Skeletal muscle satellite cell (primary cell): Measurements from ENCODE around the gene RUNDC3A.

Experiments used
- H3K27me3 ChIP-seq: 2 replicates; pipeline ENCODE4 v1.7.0; 2013; ENCODE audit warnings: low read length; ENCODE audit not compliant: control insufficient read depth, insufficient read depth
- H3K36me3 ChIP-seq: 2 replicates; pipeline ENCODE4 v1.7.0; 2013; ENCODE audit warnings: mild to moderate bottlenecking, control low read depth, low read length; ENCODE audit not compliant: insufficient read depth
- H3K4me1 ChIP-seq: 2 replicates; pipeline ENCODE4 v1.7.0; 2013; ENCODE audit warnings: low read length; ENCODE audit not compliant: control insufficient read depth, insufficient read depth
- H3K4me2 ChIP-seq: 2 replicates; pipeline ENCODE4 v1.7.0; 2013; ENCODE audit warnings: mild to moderate bottlenecking, low read length
- H3K4me3 ChIP-seq: 2 replicates; pipeline ENCODE4 v1.7.0; 2013; ENCODE audit warnings: low read length
- H3K9ac ChIP-seq: 2 replicates; pipeline ENCODE4 v1.7.0; 2013; ENCODE audit warnings: mild to moderate bottlenecking, low read depth, low read length, moderate library complexity
- H3K9me3 ChIP-seq: replicated peaks from 2 replicates; pipeline ENCODE4 v1.7.0; 2013; ENCODE audit warnings: mild to moderate bottlenecking, control low read depth, low read length

The RUNDC3A gene

GRCh38 chr17:44272321-44272951, 36.0 kb upstream of the RUNDC3A start:
- H3K27me3 ChIP-seq, result peaks cover 28% of the 10 kb centered on the region
- no peaks in the 10 kb centered on the region for H3K36me3 ChIP-seq
- H3K9ac ChIP-seq, result no peak overlapping the region
- no peak overlapping the region for H3K4me3 ChIP-seq
- H3K9me3 ChIP-seq, result no peaks in the 10 kb centered on the region
- H3K4me2 ChIP-seq, result no peak overlapping the region
- H3K4me1 ChIP-seq, result peaks cover 6% of the 10 kb centered on the region

DNA sequence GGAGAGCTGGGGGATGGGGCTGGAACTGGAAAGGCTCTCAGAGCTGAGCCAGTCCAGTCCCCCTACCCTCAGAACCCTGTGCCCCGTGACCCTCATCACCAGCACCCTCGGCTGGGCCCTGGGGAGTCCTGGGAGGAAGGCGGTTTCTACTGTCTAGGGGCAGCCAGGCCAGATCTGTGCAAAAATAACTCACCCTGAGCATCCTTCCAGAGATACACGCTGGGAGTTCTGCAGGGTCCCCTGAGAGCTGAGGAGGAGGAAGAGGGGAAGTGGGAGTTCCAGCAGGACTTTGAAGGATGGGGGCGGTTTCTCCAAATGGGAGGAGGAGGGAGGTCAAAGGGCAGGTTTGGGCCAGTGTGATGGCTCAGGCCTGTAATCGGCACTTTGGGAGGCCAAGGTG, 35.4 kb upstream of the RUNDC3A start:
- Histone ChIP-seq H3K4me3 (no peak overlapping the region), H3K4me2 (no peak overlapping the region), H3K9me3 (no peaks in the 10 kb centered on the region), H3K36me3 (no peaks in the 10 kb centered on the region), H3K9ac (no peak overlapping the region), H3K4me1 (peaks cover 6% of the 10 kb centered on the region), H3K27me3 (peaks cover 33% of the 10 kb centered on the region)

DNA sequence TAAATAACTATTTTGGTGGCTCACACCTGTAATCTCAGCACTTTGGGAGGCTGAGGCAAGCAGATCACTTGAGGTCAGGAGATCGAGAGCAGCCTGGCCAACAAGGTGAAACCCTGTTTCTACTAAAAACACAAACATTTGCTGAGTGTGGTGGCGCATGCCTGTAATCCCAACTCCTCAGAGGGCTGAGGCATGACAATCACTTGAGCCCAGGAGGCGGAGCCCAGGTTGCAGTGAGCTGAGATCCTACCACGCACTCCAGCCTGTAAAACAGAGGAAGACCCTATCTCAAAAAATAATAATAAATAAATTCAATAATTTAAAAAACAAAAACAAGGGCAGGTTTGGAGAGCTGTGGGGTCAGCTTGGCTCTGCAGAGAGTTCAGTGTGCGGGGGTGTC, 34.8 kb upstream of the RUNDC3A start:
- Histone ChIP-seq H3K9ac (no peak overlapping the region), H3K4me2 (no peak overlapping the region), H3K36me3 (no peaks in the 10 kb centered on the region), H3K4me3 (no peak overlapping the region), H3K27me3 (peaks cover 30% of the 10 kb centered on the region), H3K9me3 (no peaks in the 10 kb centered on the region), H3K4me1 (peaks cover 6% of the 10 kb centered on the region)

DNA sequence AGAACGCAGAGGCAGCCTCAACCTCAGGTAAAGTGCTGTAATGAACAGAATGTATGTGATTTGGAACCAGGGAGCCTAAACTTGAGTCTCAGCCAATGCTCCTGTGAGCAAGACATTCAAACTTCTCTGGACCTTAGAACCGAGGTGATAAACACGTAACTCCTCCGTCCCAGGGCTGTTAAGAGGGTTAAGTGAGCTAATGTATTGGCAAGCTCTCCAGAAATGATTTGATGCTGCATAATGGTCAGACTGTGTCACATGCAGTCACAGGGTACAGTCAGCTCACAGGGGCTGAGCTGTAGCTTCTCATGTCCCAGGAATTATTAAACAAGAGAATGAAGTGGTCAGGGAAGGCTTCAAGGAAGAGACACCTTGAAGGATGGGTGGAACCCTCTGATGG, 30.4 kb upstream of the RUNDC3A start:
- H3K9me3 ChIP-seq, result no peaks in the 10 kb centered on the region

DNA sequence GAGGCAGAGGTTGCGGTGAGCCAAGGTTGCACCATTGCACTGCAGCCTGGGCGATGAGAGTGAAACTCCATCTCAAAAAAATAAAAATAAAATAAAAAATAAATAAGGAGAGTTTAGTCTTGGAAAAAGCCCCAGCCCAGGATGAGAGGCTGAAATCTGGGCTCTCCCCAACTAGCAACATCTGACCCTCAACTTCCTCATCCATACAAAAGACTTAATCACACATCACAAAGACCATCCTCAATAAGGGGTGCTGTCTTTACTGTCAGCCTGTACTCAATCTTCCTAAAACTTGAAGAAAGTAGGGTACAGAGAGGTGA, 29.1 kb upstream of the RUNDC3A start:
- no peak overlapping the region for H3K9ac ChIP-seq

More for the DNA sequence above, 30.4 kb upstream of the RUNDC3A start:
- peaks cover 11% of the 10 kb centered on the region for H3K27me3 ChIP-seq
- peaks cover 14% of the 10 kb centered on the region for H3K4me1 ChIP-seq
- H3K36me3 ChIP-seq, result no peaks in the 10 kb centered on the region
- H3K4me2 ChIP-seq, result no peak overlapping the region
- no peak overlapping the region for H3K9ac ChIP-seq
- no peak overlapping the region for H3K4me3 ChIP-seq

GRCh38 chr17:44279666-44280391, 28.6 kb upstream of the RUNDC3A start:
- peaks cover 11% of the 10 kb centered on the region for H3K27me3 ChIP-seq
- no peaks in the 10 kb centered on the region for H3K36me3 ChIP-seq
- peaks cover 14% of the 10 kb centered on the region for H3K4me1 ChIP-seq
- no peak overlapping the region for H3K4me3 ChIP-seq
- no peak overlapping the region for H3K9ac ChIP-seq
- H3K9me3 ChIP-seq, result no peaks in the 10 kb centered on the region
- peak overlapping the region; percentile 56 for H3K4me2 ChIP-seq

More for the DNA sequence above, 29.1 kb upstream of the RUNDC3A start:
- H3K27me3 ChIP-seq, result peaks cover 11% of the 10 kb centered on the region
- peaks cover 14% of the 10 kb centered on the region for H3K4me1 ChIP-seq
- H3K9me3 ChIP-seq, result no peaks in the 10 kb centered on the region
- H3K4me3 ChIP-seq, result no peak overlapping the region
- peak overlapping the region; percentile 56 for H3K4me2 ChIP-seq
- no peaks in the 10 kb centered on the region for H3K36me3 ChIP-seq

- no peaks in the 10 kb centered on the region for H3K36me3 ChIP-seq
- H3K4me3 ChIP-seq, result no peak overlapping the region
- H3K4me1 ChIP-seq, result peaks cover 14% of the 10 kb centered on the region
- no peak overlapping the region for H3K9ac ChIP-seq
- H3K27me3 ChIP-seq, result peaks cover 12% of the 10 kb centered on the region
- H3K4me2 ChIP-seq, result peak overlapping the region; percentile 56
- no peaks in the 10 kb centered on the region for H3K9me3 ChIP-seq
These were observed 27.9 kb upstream of the RUNDC3A start for GRCh38 chr17:44280392-44280937.

GRCh38 chr17:44281570-44281969, 26.8 kb upstream of the RUNDC3A start:
- H3K9me3 ChIP-seq, result no peaks in the 10 kb centered on the region
- H3K27me3 ChIP-seq, result peaks cover 12% of the 10 kb centered on the region
- no peak overlapping the region for H3K9ac ChIP-seq
- H3K4me2 ChIP-seq, result no peak overlapping the region
- no peak overlapping the region for H3K4me3 ChIP-seq
- H3K4me1 ChIP-seq, result peaks cover 14% of the 10 kb centered on the region
- H3K36me3 ChIP-seq, result no peaks in the 10 kb centered on the region

DNA sequence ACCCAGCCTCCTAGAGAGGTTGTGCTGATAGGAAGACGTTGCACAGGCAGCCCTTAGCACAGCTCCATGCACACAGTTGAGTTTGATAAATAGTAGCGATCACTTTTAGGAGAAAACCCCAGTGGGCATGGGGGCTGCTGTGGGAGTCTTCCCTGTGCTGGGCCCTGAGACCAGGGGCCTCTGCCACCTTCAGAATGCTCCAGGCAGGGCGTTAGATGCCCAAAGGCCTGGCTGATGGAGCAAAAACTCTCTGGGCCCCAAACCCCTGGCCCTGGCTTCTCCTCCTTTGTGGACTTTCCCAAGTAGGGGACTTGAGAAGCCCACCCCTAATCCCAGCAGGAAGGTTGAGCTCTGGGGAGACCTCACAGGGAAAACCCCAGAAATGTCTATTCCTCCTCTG, 26.1 kb upstream of the RUNDC3A start:
- Histone ChIP-seq H3K27me3 (peaks cover 9% of the 10 kb centered on the region), H3K9me3 (no peaks in the 10 kb centered on the region), H3K9ac (no peak overlapping the region), H3K4me3 (no peak overlapping the region), H3K4me2 (no peak overlapping the region), H3K4me1 (peaks cover 14% of the 10 kb centered on the region), H3K36me3 (no peaks in the 10 kb centered on the region)

DNA sequence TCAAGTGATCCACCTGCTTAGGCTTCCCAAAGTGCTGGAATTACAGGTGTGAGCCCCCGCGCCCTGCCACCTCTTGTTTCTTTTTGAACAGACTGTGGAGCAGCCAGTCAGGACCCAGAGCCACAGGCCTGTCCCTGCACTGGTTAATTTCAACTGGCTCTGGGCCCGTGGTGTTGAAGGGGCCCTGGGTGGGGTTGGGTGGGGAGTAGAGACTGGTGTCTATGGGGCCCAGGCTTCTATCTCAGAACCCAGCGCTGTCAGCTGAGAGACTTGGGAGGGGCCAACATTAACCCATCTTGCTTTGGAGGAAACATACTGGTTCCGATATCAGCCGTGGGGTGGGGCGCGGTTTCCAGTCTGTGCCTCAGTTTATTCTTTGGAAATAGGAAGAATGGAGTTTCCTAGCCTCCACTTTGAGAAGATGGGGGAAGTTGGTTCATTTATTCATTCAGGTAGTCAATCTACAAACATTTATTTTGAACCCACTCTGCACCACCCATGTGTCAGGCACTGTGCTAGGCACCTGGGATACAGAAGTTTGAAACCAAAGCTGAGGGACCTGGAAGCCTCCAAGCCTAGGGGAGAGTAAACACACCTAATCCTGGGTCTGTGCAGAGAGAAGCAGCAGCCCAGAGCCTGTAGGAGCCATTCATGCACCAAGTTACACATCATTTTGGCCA, 24.9 kb upstream of the RUNDC3A start:
- Histone ChIP-seq H3K36me3 (no peaks in the 10 kb centered on the region), H3K4me3 (no peak overlapping the region), H3K4me2 (no peak overlapping the region), H3K9me3 (no peaks in the 10 kb centered on the region), H3K9ac (no peak overlapping the region), H3K4me1 (peaks cover 14% of the 10 kb centered on the region), H3K27me3 (peaks cover 11% of the 10 kb centered on the region)

GRCh38 chr17:44284024-44284400, 24.4 kb upstream of the RUNDC3A start:
- Histone ChIP-seq H3K9me3 (no peaks in the 10 kb centered on the region), H3K36me3 (no peaks in the 10 kb centered on the region), H3K27me3 (peaks cover 13% of the 10 kb centered on the region), H3K4me2 (no peak overlapping the region), H3K4me1 (peaks cover 13% of the 10 kb centered on the region), H3K4me3 (no peak overlapping the region), H3K9ac (no peak overlapping the region)
